ENCODE results near the gene ASCC1.

The ASCC1 gene

DNA sequence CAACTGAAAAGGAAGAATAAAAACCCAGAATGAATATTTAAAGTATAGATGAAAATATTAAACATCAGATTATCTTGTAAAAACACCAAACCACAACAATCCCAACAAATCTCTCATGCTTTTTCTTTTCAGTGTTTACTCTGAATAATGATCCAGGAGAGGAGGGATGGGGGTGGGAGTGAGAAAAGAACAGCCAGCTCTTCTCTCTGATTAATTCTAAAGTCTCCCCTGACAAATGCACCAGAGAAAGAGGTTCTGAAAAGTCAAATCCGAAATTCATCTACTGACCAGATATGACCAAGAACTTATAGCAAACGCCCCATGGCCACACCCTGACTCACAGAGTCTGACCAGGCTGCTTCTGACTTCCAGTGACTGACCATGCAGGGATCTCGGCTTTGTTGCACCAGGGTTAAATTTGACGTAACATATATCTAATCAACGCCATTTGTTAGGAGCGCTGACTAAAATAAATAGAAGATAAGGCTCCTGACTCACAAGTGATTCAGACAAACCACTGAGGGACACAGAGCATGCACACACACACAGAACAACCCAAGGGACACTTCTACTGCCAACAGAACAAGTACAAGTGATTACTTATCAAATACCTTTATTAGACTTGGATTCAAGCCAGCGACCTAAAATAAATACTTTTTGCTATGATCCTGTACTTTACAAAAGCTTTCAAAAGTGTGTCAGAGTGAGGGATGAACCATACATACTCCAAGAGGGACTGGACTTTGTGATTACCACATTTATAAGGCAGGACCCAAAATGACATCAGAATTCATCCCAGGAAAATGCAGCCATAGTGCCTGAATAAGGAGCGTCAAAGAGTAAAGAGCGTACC, 118.4 kb downstream of the ASCC1 start:
- H3K27ac ChIP-seq (ENCODE audit: low read depth, low read length, severe bottlenecking): no peak overlapping the region
- 79 to 83% methylated on average over 3 to 6 of the region's 9 CpGs for WGBS, 2 experiments (ENCODE audit: insufficient coverage in 2 of 2)
- H3K4me1 ChIP-seq (ENCODE audit: control insufficient read depth, insufficient read depth, low read length, poor library complexity, severe bottlenecking): peaks cover 29% of the 10 kb centered on the region
- H3K9me3 ChIP-seq (ENCODE audit: control insufficient read depth, low read length): no peaks in the 10 kb centered on the region
- H3K36me3 ChIP-seq (ENCODE audit: control insufficient read depth, insufficient read depth, low read length): peaks cover 19% of the 10 kb centered on the region
- no peak overlapping the region for H3K4me3 ChIP-seq (ENCODE audit: extremely low read depth, insufficient read depth, low read length, poor library complexity, severe bottlenecking)

DNA sequence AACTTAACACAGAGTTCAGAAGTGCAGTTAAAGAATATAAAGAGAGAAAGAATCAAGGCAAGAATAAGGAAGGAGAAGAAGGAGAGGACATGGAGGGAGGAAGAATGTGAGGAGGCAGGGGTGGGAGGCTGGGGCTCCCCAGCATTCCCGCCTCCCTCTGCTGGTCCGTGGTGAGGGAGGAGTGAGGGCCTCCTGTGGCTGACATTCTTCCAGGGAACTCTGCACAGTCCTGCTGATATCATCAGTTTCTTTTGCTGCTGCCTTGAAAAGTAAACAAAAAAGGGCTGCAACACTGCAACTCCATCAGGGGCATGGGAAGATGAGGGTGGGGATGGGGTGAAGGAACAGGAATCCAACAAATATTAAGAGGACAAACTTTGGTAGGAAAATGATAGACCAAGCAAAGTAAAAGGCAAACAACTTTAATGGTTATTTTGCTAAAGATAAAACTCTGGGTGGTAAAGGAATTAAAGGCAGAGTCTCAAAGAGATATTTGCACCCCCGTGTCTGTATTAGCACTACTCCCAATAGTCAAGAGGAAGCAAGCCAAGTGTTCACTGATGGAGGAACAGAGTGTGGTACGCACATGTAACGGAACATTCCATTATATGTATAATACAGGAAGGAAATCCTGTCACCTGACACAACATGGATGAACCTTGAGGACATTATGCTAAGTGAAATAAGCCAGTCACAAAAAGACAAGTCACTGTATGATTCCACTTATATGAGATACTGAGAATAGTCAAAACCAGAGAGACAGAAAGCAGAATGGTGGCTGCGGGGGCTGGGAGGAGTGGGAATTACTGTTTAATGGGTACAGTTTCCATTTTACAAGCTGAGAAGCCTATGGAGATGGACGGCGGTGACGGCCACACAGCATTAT, 119.7 kb downstream of the ASCC1 start:
- H3K27ac ChIP-seq (ENCODE audit: low read depth, low read length, severe bottlenecking): peak overlapping the region; percentile 58
- no peak overlapping the region for H3K4me3 ChIP-seq (ENCODE audit: extremely low read depth, insufficient read depth, low read length, poor library complexity, severe bottlenecking)
- peaks cover 29% of the 10 kb centered on the region for H3K4me1 ChIP-seq (ENCODE audit: control insufficient read depth, insufficient read depth, low read length, poor library complexity, severe bottlenecking)
- H3K36me3 ChIP-seq (ENCODE audit: control insufficient read depth, insufficient read depth, low read length): peaks cover 11% of the 10 kb centered on the region
- no peaks in the 10 kb centered on the region for H3K9me3 ChIP-seq (ENCODE audit: control insufficient read depth, low read length)
- WGBS, 2 experiments (ENCODE audit: insufficient coverage in 2 of 2): 84 to 92% methylated on average over 6 to 7 of the region's 9 CpGs

DNA sequence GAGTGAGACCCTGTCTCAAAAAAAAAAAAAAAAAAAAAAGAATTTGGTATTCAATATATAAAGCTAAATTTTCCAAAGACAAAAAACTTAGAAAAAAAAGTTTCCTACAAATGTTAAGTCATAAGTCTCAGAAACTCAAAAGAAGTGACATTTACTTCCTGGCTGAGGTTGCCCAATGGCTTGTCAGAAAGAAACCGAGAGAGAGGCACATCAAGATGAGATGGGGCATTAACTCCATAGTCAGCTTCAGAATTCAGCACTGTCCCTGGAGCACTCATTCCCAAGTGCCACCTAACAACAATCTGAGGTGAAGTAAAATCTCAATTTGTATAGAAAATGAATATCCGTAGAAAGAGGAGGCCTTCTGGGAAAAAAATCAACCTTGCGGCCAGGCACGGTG, 120.9 kb downstream of the ASCC1 start:
- H3K36me3 ChIP-seq (ENCODE audit: control insufficient read depth, insufficient read depth, low read length): peaks cover 8% of the 10 kb centered on the region
- peaks cover 29% of the 10 kb centered on the region for H3K4me1 ChIP-seq (ENCODE audit: control insufficient read depth, insufficient read depth, low read length, poor library complexity, severe bottlenecking)
- no peak overlapping the region for H3K27ac ChIP-seq (ENCODE audit: low read depth, low read length, severe bottlenecking)
- no peak overlapping the region for H3K4me3 ChIP-seq (ENCODE audit: extremely low read depth, insufficient read depth, low read length, poor library complexity, severe bottlenecking)
- no peaks in the 10 kb centered on the region for H3K9me3 ChIP-seq (ENCODE audit: control insufficient read depth, low read length)
- 98 to 100% methylated on average over 4 of the region's 4 CpGs for WGBS, 2 experiments (ENCODE audit: insufficient coverage in 2 of 2)

DNA sequence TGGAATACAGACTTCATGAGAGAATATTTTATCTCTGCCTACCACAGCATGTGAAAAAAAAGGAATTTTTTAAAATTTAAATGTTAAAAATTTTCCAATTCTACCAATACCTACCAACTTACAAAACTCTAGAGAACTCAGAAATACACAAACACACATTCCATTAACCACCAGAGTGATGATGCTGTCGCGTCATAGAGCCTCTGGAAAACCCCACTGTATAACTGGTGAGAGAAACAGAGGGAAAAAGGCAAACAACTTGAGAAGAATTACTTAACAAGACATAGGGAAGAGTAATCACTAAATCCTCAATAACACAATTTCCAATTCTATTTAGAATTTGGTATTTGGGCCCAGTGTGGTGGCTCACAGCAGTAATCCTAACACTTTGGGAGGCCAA, 121.5 kb downstream of the ASCC1 start:
- peaks cover 8% of the 10 kb centered on the region for H3K36me3 ChIP-seq (ENCODE audit: control insufficient read depth, insufficient read depth, low read length)
- no peak overlapping the region for H3K27ac ChIP-seq (ENCODE audit: low read depth, low read length, severe bottlenecking)
- no peak overlapping the region for H3K4me3 ChIP-seq (ENCODE audit: extremely low read depth, insufficient read depth, low read length, poor library complexity, severe bottlenecking)
- WGBS, 2 experiments (ENCODE audit: insufficient coverage in 2 of 2): no CpG with 5 or more reads among the region's 2 CpGs
- H3K4me1 ChIP-seq (ENCODE audit: control insufficient read depth, insufficient read depth, low read length, poor library complexity, severe bottlenecking): peaks cover 33% of the 10 kb centered on the region
- H3K9me3 ChIP-seq (ENCODE audit: control insufficient read depth, low read length): no peaks in the 10 kb centered on the region

DNA sequence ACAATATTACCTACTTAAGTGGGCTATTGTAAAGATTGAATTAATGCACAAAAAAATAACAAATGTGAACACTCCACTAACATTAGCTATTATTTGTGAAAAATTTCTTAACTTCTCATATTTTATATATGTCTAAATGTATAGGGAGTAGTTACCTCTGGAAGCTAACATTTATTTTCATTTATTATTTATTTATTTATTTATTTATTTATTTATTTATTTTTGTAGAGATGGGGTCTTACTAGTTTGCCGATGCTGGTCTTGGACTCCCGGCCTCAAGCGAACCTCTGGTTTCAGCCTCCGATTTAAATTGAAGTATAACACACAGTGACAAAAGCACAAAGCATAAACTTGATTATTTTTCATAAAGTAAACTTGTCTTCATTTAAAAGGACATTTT, 122.6 kb downstream of the ASCC1 start:
- Histone ChIP-seq H3K27ac (ENCODE audit: low read depth, low read length, severe bottlenecking) (no peak overlapping the region), H3K9me3 (ENCODE audit: control insufficient read depth, low read length) (no peaks in the 10 kb centered on the region), H3K36me3 (ENCODE audit: control insufficient read depth, insufficient read depth, low read length) (peaks cover 8% of the 10 kb centered on the region), H3K4me3 (ENCODE audit: extremely low read depth, insufficient read depth, low read length, poor library complexity, severe bottlenecking) (no peak overlapping the region), H3K4me1 (ENCODE audit: control insufficient read depth, insufficient read depth, low read length, poor library complexity, severe bottlenecking) (peaks cover 34% of the 10 kb centered on the region)
- WGBS, 2 experiments (ENCODE audit: insufficient coverage in 2 of 2): no CpG with 5 or more reads among the region's 4 CpGs

DNA sequence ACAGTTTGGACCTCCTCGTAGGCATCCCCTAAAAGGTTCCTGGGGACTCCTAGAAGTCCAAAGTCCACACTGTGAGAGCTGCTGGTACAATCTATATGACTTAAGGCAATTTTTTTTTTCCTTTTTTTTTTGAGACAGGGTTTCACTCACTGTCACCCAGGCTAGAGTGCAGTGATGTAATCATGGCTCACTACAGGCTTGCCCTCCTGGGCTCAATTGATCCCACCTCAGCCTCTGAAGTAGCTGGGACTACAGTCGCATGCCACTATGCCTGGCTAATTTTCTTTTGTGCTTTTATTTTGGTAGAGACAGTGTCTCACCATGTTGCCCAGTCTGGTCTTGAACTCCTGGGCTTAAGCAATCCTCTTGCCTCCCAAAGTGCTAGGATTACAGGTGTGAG, 123.1 kb downstream of the ASCC1 start:
- WGBS, 2 experiments (ENCODE audit: insufficient coverage in 2 of 2): 88 to 100% methylated on average over 1 of the region's 2 CpGs
- Histone ChIP-seq H3K4me1 (ENCODE audit: control insufficient read depth, insufficient read depth, low read length, poor library complexity, severe bottlenecking) (peaks cover 29% of the 10 kb centered on the region), H3K4me3 (ENCODE audit: extremely low read depth, insufficient read depth, low read length, poor library complexity, severe bottlenecking) (no peak overlapping the region), H3K36me3 (ENCODE audit: control insufficient read depth, insufficient read depth, low read length) (peaks cover 8% of the 10 kb centered on the region), H3K9me3 (ENCODE audit: control insufficient read depth, low read length) (no peaks in the 10 kb centered on the region), H3K27ac (ENCODE audit: low read depth, low read length, severe bottlenecking) (no peak overlapping the region)

DNA sequence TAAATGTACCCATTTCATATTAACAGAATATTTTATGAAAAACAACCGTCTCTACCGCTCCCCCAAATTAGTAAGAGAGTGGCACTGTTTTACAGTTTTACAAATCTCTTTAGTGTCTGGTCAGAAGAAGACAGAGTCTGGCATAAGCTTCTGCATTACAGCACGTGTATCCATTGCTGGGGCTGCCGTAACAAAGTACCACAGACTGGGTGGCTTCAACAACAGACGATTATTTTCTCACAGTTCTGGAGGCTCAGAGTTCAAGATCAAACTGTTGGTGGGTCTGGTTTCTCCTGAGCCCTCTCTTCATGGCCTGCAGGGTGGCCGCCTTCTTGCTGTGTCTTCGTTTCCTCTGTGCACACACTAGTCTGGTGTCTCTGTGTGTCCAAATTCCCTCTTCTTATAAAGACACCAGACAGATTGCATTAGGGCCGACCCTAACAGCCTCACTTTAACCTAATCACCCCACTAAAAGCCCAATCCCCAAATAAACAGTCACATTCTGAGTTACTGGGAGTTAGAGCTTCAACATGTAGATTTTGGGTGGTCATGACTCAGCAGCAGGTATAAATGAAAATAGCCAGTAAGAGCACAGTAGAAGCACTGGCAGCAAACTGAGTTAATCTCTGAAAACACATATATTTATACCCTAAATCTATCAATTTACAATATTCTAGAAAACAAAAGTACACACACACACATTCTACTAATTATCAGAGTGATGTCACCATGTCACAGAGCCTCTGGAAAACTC, 123.7 kb downstream of the ASCC1 start:
- peaks cover 28% of the 10 kb centered on the region for H3K4me1 ChIP-seq (ENCODE audit: control insufficient read depth, insufficient read depth, low read length, poor library complexity, severe bottlenecking)
- WGBS, 2 experiments (ENCODE audit: insufficient coverage in 2 of 2): 95 to 96% methylated on average over 5 to 6 of the region's 8 CpGs
- peaks cover 8% of the 10 kb centered on the region for H3K36me3 ChIP-seq (ENCODE audit: control insufficient read depth, insufficient read depth, low read length)
- H3K27ac ChIP-seq (ENCODE audit: low read depth, low read length, severe bottlenecking): no peak overlapping the region
- no peak overlapping the region for H3K4me3 ChIP-seq (ENCODE audit: extremely low read depth, insufficient read depth, low read length, poor library complexity, severe bottlenecking)
- no peaks in the 10 kb centered on the region for H3K9me3 ChIP-seq (ENCODE audit: control insufficient read depth, low read length)

DNA sequence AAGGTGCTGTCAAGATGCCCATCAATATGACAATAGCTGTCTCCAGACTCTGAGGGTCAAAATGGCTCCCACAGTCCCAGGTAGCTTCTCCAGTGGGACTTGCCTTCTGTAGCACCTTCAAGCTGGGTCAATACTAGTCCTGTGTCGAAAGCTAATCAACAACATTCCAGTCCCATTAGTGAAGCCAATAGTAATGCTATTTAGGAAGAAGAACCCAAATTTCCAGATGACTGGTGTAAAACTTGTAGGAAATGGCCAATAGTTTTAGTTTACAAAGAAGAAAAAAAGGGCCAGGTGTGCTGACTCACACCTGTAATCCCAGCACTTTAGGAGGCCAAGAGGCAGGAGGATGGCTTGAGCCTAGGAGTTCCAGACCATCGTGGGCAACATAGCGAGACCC, 125.8 kb downstream of the ASCC1 start:
- Histone ChIP-seq H3K36me3 (ENCODE audit: control insufficient read depth, insufficient read depth, low read length) (no peaks in the 10 kb centered on the region), H3K4me3 (ENCODE audit: extremely low read depth, insufficient read depth, low read length, poor library complexity, severe bottlenecking) (no peak overlapping the region)
- WGBS, 2 experiments (ENCODE audit: insufficient coverage in 2 of 2): 92% methylated on average over 2 of the region's 3 CpGs; no CpG with 5 or more reads in 1 of the 2 experiments

DNA sequence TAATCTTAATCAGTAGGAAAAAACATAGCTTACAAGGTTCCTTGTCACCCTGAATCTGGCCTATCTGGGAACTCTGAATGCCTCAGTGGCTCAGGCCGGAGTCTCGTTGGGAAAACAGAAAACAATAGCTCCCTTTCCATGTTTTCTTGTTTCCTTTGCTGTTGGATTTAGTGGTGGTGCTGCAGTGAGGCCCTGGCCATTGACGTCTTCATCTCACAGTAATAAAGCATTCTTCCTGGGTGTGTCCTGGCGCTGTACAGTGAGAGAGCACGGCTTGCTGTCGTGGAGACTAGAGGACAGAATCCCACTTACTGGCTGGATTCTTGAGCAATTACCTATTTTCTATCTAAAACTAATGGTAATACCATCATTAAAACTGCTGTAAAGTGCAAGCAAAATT, 126.5 kb downstream of the ASCC1 start:
- Histone ChIP-seq H3K36me3 (ENCODE audit: control insufficient read depth, insufficient read depth, low read length) (no peaks in the 10 kb centered on the region), H3K9me3 (ENCODE audit: control insufficient read depth, low read length) (no peaks in the 10 kb centered on the region), H3K4me1 (ENCODE audit: control insufficient read depth, insufficient read depth, low read length, poor library complexity, severe bottlenecking) (peaks cover 21% of the 10 kb centered on the region), H3K27ac (ENCODE audit: low read depth, low read length, severe bottlenecking) (no peak overlapping the region), H3K4me3 (ENCODE audit: extremely low read depth, insufficient read depth, low read length, poor library complexity, severe bottlenecking) (no peak overlapping the region)
- 59% methylated on average over 6 of the region's 6 CpGs; no CpG with 5 or more reads in 1 of the 2 experiments for WGBS, 2 experiments (ENCODE audit: insufficient coverage in 2 of 2)

More for the DNA sequence above, 125.8 kb downstream of the ASCC1 start:
- no peak overlapping the region for H3K27ac ChIP-seq (ENCODE audit: low read depth, low read length, severe bottlenecking)
- H3K9me3 ChIP-seq (ENCODE audit: control insufficient read depth, low read length): no peaks in the 10 kb centered on the region
- peaks cover 21% of the 10 kb centered on the region for H3K4me1 ChIP-seq (ENCODE audit: control insufficient read depth, insufficient read depth, low read length, poor library complexity, severe bottlenecking)

DNA sequence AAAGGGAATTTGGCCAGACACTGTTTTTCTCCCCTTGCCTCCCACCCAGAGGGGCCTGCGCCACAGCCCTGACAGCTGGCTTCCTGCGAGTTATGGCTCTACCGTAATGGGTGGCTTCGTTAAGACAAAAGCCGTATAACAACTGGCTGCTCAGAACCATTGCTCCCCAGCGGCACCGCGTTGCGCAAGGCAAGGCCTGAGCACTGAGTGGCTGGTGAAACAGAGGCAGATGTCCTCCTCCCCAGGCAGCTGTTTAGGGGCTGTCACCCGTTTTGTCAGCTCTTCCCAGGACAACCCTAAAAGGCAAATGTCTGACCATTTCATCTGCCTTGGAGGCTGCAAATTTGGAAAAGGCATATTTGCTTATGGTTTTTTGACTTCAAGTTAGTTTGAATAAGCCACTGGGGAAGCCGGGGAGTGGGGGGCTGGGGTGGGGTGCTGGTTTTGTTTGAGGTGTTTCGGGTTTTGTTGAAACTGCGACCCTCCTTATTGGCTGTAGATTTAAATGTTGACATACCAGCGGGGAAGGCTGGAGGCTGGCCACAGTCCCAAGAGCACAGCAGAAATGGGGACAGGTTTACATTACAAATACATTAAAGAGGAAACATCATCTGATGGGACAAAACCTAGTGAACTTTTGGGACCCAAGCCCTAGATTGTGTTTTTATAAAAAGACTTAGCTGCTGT, 127.0 kb downstream of the ASCC1 start:
- 11 to 19% methylated on average over 9 to 12 of the region's 14 CpGs for WGBS, 2 experiments (ENCODE audit: insufficient coverage in 2 of 2)
- Histone ChIP-seq H3K9me3 (ENCODE audit: control insufficient read depth, low read length) (no peaks in the 10 kb centered on the region), H3K36me3 (ENCODE audit: control insufficient read depth, insufficient read depth, low read length) (no peaks in the 10 kb centered on the region), H3K27ac (ENCODE audit: low read depth, low read length, severe bottlenecking) (no peak overlapping the region), H3K4me1 (ENCODE audit: control insufficient read depth, insufficient read depth, low read length, poor library complexity, severe bottlenecking) (peaks cover 21% of the 10 kb centered on the region), H3K4me3 (ENCODE audit: extremely low read depth, insufficient read depth, low read length, poor library complexity, severe bottlenecking) (no peak overlapping the region)

Measured in mesodermal cell (in vitro differentiated cells).